Left renal cortex interstitium (tissue), 4 donors: ENCODE results near the gene CHST9. TPM values are rescaled to one million over a fixed set of nuclear protein-coding genes. Genes with fewer than 3 reads are reported as not detected.
"Not testable (repeated sequence)": the region's sequence is repeated elsewhere in the genome, so short reads cannot be mapped to it uniquely, and the experiment has no call there.

Experiments
- DNase-seq, 4 donors: peaks; one replicate each; pipeline ENCODE4 v3.0.0-alpha.2; 2013; ENCODE audit warnings: low read depth in 4 of 4, low spot score in 2 of 4, missing footprints in 1 of 4
- polyA plus RNA-seq, 4 donors: library from polyadenylated mRNA; unstranded; fragments of 120-200 nt; gene quantifications; one replicate each; pipeline ENCODE4 v1.2.1, GENCODE V29; 2013; ENCODE audit not compliant: insufficient read length in 4 of 4

CHST9 gene
- polyA plus RNA-seq, 4 donors = 3.7 to 6.1 (median 4.4) TPM

DNA sequence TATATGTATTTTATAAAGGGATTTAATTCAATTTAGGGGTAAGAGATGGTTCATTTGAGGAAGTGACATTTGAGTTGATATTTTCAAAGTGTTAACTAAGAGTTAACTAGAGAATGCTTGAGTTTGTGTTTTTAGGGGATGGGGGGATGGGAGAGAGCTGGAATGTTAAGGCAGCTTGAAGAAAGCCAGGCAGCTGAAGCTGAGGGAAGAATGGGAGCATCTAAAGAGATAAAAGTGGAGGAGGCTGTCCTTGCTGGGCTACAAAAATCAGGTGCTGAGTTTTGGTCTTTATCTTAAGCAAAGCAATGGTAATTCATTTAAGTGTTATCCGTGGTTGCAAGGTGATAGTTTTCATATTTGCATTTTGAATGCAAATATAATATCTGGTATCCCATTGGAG, 9.2 kb downstream of the CHST9 start:
- no peak for DNase-seq

DNA sequence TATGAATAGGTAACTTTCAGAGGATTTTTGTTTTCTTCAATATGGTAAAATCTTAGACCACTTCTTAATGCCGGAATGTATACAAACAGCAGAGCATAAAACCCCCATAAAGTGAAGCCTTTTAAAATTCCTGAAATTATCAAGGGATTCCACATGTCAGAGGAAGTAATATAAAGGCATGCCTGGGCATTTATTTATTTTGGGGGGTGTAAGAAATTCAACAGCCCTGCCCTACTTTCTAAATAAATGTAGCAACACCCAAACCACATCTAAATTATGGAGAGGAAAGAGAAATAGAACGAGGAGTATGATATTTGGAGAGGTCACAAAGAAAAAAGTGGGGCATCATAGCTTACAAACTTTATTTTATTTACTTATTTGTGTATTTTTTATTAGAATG, 9.9 kb downstream of the CHST9 start:
- no peak for DNase-seq

DNA sequence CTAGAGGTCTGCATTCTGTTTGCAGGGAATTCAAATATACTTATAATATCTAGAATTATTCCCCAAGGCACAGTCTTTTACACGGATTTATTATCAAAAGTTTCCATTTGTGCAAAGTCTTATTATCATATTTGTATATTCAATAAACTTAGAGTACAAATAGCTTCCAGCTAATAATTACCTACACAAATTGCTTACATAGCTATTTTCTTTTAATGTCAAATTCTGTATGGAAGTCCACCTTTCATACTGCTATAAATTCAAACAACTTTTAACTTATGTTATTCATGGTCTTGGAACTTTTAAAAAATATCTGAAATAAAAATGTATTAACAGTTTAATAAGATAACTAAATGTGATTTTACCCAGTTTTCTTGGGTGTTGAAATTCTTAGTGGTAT, 13.1 kb downstream of the CHST9 start:
- DNase-seq = no peak

DNA sequence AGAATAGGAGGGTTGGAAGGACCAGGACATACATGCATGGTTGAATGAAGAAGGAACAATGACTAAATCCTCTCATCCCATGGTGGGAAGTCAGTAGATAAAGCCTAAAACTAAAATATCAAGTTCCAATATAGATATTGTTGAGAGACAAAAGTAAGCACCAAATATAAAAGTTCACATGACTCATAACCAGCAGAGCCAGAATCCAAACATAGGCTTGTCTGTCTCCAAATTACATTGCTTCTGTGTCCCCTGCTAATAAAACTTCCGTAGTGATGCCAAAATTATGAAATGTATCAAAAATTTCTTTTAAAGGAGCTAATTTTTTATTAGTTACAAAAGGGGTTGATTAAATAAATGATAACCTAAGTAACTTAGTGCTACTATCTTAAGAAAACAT, 19.7 kb downstream of the CHST9 start:
- no peak for DNase-seq

DNA sequence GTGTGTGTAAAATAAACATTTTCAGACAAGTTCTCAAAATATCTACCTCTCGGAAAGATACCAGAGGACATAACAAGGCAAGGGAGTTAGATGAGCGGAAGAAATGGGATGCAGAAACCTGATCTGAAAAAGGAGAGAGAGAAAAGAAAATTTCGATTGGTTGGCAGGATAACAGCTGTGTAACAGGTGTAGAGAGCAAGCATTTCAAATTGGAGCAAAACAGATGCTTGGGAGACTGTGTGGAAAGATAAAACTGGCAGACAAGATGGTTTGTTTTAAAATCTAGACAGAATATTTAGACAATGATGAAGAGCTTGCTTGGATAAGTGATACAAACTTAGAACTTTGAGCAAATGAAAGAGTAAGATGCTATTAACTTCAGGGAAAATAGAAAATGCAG, 20.2 kb downstream of the CHST9 start:
- DNase-seq = no peak

DNA sequence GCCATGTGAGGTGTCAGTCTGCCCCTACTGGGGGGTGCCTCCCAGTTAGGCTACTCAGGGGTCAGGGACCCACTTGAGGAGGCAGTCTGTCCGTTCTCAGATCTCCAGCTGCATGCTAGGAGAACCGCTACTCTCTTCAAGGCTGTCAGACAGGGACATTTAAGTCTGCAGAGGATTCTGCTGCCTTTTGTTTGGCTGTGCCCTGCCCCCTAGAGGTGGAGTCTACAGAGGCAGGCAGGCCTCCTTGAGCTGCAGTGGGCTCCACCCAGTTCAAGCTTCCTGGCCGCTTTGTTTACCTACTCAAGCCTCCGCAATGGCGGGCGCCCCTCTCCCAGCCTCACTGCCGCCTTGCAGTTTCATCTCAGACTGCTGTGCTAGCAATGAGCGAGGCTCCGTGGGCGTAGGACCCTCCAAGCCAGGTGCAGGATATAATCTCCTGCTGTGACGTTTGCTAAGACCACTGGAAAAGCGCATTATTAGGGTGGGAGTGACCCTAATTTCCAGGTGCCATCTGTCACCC, 21.9 kb downstream of the CHST9 start:
- DNase-seq = not testable (repeated sequence)

DNA sequence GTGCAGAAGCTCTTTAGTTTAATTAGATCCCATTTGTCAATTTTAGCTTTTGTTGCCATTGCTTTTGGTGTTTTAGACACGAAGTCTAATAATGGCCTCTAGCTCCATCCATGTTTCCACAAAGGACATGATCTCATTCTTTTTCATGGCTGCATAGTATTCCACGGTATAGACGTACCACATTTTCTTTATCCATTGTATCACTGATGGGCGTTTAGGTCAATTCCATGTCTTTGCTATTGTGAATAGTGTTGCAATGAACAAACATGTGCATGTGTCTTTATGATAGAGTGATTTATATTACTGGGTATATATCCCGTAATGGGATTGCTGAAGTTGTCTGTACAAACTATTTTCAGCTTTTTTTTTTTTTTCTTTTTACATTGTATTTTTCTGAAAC, 35.9 kb downstream of the CHST9 start:
- DNase-seq = not testable (repeated sequence)

DNA sequence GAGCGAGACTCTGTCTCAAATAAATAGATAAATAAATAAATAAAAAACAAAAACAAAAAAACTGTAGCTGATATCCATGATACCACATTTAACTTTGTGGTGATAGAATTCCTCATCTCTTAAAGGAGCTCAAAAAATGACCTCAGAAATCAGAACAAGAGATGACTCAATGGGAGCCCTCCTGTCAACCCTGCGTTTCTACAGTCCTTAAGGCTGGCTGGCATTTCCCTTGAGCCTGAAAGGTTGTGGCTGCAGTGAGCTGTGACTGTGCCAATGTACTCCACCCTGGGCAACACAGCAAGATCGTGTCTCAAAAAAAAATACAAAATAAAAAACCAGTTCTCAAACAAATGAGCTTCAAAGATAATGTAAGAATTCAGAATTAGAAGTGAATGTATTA, 40.4 kb downstream of the CHST9 start:
- no peak for DNase-seq

DNA sequence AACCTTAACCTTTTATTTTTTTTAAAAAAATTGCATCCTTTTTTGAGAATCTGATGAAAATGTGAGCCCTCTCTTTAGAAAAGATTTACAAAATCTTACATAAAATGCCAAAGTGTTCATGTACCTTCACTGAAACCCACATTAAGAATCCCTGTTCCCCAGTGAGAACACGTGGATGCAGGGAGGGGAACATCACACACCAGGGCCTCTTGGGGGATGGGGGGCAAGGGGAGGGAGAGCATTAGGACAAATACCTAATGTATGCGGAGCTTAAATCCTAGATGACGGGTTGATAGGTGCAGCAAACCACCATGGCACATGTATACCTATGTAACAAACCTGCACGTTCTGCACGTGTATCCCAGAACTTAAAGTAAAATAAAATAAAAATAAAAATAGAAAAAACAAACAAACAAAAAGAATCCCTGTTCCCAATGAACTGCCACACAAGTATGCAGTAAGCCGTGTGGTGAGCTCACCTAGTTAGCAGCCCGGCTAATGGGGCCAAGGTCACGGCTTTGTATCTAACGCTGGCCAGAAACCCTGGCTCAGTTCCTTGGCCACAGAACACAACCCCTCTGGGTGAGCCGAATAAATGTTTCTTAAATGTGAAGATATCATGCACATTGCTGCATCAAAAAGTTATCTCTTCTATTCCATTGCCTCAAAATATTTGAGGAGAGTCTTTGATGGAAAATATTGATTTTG, 41.4 kb downstream of the CHST9 start:
- DNase-seq = no peak

DNA sequence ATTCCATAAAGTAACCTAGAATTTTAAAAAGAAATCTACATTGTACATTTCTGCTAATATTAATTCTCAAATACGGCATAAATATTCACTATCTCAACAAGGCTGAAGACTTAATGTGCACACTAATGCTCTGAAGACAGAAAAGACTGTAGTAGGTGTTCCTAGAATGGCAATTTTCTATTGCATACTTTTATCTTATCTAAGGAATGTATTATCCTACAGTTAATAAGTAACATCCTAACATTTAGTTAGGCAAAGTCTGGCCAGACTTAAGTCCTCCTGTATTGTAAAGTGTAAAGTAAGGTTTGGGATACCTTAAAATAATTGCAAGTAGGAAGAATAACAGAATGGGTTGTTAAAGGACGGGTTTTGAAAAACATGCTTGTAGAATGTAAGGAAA, 42.2 kb downstream of the CHST9 start:
- no peak for DNase-seq

DNA sequence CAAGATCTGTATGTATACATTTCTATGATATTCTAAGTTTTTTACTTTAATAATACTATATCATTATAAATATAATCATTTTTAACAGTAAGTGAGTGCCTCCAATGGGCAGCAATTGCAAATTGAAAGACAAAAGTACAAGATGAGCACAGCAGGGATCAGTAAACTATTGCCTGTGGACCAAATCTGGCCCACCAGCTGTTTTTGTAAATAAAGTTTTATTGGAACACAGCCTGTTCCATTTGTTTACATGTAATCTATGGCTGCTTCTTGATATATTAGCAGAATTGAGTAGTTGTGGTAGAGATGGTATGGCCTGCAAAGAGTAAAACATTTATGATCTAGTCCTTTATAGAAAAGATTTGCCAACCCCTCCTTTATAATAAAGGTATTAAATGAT, 43.2 kb downstream of the CHST9 start:
- no peak for DNase-seq

DNA sequence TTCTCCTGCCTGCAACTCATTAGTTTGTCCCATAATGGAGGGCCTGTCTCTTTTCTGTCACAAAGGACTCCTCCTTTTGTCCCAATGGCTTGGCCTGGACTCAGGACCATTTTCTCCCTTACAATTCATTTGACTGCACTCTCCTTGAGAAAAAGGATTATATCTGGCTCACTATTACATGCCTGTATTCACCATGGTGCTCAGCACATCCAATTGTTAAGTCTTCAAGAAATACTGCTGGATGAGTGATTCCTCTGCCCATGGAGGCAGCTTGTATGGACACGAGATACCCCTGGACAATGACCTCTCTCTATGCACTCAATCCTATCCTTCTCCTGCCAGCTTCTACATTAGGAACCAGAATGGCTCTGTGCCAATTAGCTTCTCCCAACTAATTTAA, 47.0 kb downstream of the CHST9 start:
- no peak for DNase-seq

DNA sequence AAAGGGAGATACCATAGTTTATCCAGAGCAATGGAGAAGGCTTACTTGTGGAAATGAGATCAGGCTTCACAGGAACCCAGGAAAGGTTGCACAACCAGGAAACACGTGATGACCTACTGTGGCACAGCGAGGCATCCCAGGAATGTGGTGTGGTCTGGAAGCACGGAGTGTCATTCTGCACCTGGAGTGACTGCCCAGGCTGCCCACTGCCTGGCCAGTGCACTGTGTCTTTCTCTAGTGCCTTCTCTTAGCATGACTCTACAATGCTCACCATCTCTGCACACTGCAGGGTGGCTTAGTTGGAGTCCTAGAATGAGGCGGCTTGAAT, 48.9 kb downstream of the CHST9 start:
- DNase-seq = no peak

DNA sequence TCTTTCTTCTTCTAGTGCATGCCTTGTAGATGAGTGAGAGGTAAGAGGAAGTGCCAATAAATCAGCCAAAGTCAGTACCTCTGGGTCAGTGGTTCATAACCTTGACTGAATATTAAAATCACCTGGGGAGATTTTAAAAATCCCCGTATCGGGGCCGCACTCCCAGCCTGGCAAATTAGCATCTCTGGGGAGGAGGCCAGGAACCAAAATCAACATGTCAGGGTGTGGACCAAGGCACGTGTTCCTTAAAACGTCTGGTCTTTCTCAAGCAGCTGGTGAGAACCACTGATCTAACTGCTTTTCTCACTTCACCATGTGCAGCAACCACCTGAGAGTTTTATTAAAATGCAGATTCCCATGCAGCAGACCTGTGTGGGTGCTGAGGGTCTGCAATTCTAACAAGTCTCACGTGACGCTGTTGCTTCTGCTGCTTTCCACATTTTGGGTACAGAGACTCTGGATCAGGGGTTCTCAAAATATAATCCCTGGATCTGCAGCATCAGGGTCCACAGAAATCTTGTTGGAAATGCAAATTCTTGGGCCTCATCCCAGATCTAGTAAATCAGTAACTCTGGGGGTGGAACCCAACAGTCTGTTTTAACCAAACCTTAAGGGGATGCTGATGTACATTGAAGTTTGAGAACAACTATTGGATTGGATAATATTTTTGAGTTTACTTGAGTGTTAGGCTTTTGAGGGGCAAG, 49.5 kb downstream of the CHST9 start:
- peak in 1 of 4 donors; percentile 2 for DNase-seq

DNA sequence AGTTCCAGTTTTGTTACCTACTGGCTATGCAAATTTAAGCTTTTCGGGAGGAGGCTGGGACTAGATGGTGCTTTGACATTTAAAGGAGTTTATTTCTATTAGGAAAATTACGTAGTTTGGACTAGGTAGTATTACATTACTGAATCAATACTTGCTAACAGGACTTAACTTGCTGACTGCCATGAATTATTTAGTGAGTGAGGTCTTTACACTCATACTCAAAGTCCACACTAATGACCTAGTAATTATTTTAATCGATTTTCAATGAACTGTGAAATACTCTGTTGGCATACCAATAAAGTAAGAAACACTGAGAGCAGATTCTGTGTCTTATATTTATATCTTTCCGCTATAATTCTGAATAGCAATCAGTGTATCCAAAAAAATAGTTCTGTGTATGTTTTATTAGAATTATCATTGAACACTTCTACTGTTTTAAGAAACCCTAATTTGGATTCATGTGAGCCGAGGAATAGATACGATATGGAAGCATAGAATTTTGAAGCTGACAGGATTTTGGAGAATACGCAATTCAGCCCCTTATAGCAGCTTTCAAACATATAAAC, 55.0 kb downstream of the CHST9 start:
- no peak for DNase-seq

DNA sequence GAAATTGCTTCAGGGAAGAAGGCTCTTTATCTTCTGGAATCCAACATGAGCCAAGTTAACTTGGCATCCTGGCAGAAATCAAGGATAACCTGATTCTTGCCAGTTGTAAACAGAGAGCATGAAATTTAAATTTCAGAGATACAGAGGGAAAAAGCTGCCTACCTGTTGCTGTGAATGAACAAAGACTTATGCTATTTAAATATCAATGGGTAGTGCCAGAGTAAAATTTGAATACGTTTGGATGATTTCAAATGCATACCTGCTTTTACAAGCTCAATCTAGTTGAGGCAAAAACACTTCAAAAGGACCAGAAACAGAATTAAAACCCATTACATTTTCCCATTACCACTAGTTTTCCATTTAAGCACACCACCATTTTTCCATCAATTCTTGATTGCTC, 60.9 kb downstream of the CHST9 start:
- no peak for DNase-seq

DNA sequence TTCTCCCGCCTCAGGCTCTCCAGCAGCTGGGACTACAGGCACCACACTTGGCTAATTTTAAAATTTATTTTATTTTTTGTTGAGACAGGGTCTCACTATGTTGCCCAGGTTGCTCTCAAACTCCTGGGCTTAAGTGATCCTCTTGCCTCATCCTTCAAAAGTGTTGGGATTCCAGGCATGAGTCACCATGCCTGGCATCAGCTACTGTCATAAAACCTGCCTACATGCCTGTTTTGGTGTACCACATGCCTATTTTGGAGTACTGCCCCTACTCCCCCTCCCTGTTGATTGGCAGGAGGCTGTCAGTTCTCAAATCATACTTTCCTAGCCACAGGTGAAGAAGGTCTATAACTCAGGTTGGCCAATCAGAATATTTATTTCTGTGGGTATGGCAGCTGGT, 64.0 kb downstream of the CHST9 start:
- DNase-seq = no peak

DNA sequence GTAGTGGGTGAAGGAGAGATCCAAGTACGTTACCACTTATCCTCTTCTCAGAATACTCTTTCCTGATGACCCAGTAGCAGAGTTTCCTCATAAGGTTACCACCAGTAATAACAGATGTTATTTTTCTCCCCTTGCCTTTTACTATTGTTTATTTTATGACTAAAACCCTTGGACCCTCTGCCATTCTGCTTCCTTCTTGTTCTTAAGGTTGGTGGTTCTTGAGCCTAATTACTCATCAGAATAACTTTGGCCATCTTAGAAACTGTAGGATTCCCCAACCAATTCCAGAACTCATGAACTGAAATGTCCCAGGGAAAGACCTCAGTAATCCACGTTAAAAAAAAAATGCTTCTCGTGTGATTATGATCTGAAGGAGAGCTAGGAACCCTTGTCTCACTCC, 64.9 kb downstream of the CHST9 start:
- DNase-seq = no peak

DNA sequence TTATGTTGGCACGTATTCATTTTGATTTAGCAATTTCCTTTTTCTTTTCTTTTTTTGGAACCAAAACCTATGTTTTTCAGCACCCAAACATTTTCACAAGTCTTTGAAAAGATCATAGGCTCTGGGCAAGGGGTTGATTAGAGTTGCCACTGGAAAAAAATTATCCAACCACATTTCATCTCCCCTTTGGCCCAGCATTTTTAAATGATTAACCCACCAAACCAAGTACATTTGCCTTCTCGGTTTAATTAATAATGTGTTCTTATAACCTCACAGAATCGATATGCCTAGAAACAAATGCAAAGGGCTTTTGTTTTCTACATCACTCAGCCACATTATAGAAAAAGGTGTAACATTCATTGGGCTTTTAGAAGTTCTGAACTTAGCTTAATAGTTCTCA, 66.1 kb downstream of the CHST9 start:
- DNase-seq = no peak

DNA sequence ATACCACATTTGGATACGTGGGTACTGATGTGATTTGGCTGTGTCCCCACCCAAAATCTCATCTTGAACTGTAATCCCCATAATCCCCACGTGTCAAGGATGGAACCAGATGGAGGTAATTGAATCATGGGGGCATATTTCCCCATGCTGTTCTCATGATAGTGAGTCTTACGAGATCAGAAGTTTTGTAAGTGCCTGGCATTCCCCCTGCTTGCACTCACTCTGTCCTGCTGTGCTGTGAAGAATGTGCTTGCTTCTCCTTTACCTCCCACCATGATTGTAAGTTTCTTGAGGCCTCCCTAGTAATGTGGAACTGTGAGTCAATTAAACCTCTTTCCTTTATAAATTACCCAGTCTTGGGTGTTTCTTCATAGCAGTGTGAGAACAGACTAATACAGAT, 70.3 kb downstream of the CHST9 start:
- DNase-seq = no peak

DNA sequence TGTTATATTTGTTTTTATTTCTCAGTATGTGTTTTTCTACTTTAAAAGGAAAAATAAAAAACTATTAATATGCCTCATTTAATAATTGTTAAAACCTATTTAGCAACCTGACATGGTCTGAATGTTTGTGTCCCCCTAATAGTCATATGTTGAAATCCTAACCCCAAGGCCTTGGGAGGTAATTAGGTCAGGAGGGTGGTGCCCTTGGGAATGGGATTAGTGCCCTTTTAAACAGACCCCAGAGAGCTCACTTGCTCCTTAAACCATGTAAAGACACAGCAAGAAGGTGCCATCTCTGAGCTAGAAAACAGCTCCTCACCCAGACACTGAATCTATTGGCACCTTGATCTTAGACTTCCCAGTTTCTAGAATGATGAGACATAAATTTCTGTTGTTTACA, 71.8 kb downstream of the CHST9 start:
- DNase-seq = no peak

DNA sequence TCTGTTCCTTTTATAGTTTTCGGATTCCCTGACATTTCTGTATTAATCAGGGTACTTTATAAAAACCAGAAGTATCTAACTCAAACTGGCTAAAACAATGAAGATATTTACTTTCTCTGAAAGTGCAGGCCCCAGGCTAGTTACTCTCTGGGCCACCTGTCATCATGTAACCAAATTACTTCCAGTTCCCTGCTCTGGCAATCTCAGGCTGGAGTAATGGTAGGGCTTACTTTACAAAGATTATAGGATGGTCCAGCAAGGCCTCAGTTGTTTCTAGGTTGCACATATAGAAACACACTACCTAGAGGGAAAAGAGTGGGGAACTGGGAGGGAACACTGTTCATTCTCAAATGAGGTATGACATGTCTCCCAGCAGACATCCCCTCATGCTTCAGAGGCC, 74.8 kb downstream of the CHST9 start:
- DNase-seq = no peak
